SU-DHL-6 (cell line): Measurements from ENCODE around the gene FAM110A.

ENCODE experiments used
- H2AFZ ChIP-seq: fragments of 200-600 bp; sonication (generic); 2 replicates; pipeline ENCODE4 v1.6.1; 2014; ENCODE audit warnings: low read depth, mild to moderate bottlenecking, moderate library complexity, mixed read lengths, antibody characterized with exemption, low read length; ENCODE audit not compliant: severe bottlenecking
- H3F3A ChIP-seq: fragments of 200-600 bp; shearing (Covaris generic); 2 replicates; pipeline ENCODE4 v1.6.0; 2016; ENCODE audit warnings: antibody characterized with exemption, mild to moderate bottlenecking; ENCODE audit not compliant: insufficient read depth
- H3K27ac ChIP-seq: fragments of 200-600 bp; sonication (generic); 2 replicates; pipeline ENCODE4 v1.5.1; 2016; ENCODE audit warnings: low read depth, mild to moderate bottlenecking, low read length, moderate library complexity, mixed read lengths
- H3K27me3 ChIP-seq: fragments of 200-600 bp; sonication (generic), shearing (Covaris generic); 2 replicates; pipeline ENCODE4 v1.6.0; 2014; ENCODE audit warnings: mild to moderate bottlenecking, low read length
- H3K36me3 ChIP-seq: fragments of 200-600 bp; sonication (generic); 2 replicates; pipeline ENCODE4 v1.6.1; 2014; ENCODE audit warnings: mild to moderate bottlenecking, low read length, mixed read lengths
- H3K4me2 ChIP-seq: fragments of 300-600, 200-600 bp; shearing (Covaris generic), sonication (generic); 2 replicates; pipeline ENCODE4 v1.6.0; 2014; ENCODE audit warnings: low read length, low read depth, mild to moderate bottlenecking; ENCODE audit not compliant: poor library complexity, severe bottlenecking
- H3K4me3 ChIP-seq: fragments of 200-600 bp; sonication (generic); 2 replicates; pipeline ENCODE4 v1.5.1; 2014; ENCODE audit warnings: antibody characterized with exemption, low read length, mild to moderate bottlenecking, mixed read lengths; ENCODE audit not compliant: insufficient read depth, poor library complexity, severe bottlenecking
- H3K79me2 ChIP-seq: fragments of 200-600 bp; sonication (generic); 2 replicates; pipeline ENCODE4 v1.6.1; 2014; ENCODE audit warnings: mild to moderate bottlenecking, low read length, moderate library complexity; ENCODE audit not compliant: insufficient read depth
- H3K9ac ChIP-seq: fragments of 200-600 bp; sonication (generic); 2 replicates; pipeline ENCODE4 v1.7.0; 2014; ENCODE audit warnings: mild to moderate bottlenecking, low read length
- H3K9me2 ChIP-seq: fragments of 200-600 bp; sonication (generic); replicated peaks from 2 replicates; pipeline ENCODE4 v1.6.1; 2014; ENCODE audit warnings: low read length; ENCODE audit not compliant: insufficient read depth
- H3K9me3 ChIP-seq: fragments of 200-600 bp; sonication (generic); 2 replicates; pipeline ENCODE4 v1.6.1; 2014; ENCODE audit warnings: low read length, mixed read lengths; ENCODE audit not compliant: insufficient read depth
- H4K20me1 ChIP-seq: fragments of 200-600 bp; sonication (generic); 2 replicates; pipeline ENCODE4 v1.6.1; 2014; ENCODE audit warnings: low read depth, mild to moderate bottlenecking, antibody characterized with exemption, low read length, moderate library complexity, mixed read lengths
- EZH2phosphoT487 ChIP-seq: fragments of 200-600 bp; sonication (generic), shearing (Covaris generic); conservative IDR thresholded peaks from 2 replicates; pipeline ENCODE4 v1.6.1; 2018; ENCODE audit warnings: mild to moderate bottlenecking, antibody characterized with exemption, low read length, moderate library complexity, mixed read lengths
- TF ChIP-seq, protein P1 (sequence below): fragments of 200-600 bp; sonication (generic); IDR thresholded peaks from one replicate; pipeline ENCODE4 v1.5.1; 2017; ENCODE audit warnings: antibody characterized with exemption, mild to moderate bottlenecking, low read length, moderate library complexity; ENCODE audit not compliant: insufficient read depth, poor library complexity, severe bottlenecking

Gene FAM110A

DNA sequence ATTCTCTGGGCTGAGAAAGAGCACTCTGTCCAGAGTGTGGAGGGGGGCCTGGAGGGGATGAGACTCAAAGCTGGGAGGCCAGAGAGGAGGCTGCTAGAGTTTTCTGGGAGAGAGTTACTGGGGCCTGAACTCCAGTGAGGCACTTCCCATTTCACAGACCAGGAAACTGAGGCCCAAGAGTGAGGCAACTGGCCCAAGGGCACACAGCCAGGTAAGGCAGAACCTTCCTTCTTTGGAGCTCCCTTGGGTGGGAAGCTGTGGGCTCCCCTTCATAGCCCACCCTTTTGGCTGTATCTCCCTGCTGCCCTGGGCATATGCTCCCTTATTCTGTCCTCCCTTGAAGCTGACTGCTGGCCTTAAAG is 48.2 kb downstream of the FAM110A start:
- H3K36me3 ChIP-seq: no peaks in the 10 kb centered on the region
- H3K4me3 ChIP-seq: no peak overlapping the region
- no peak overlapping the region for H3K4me2 ChIP-seq
- no peak overlapping the region for H2AFZ ChIP-seq
- H3K9me3 ChIP-seq: no peaks in the 10 kb centered on the region
- H3K27ac ChIP-seq: no peak overlapping the region
- H3K79me2 ChIP-seq: no peaks in the 10 kb centered on the region
- no peaks in the 10 kb centered on the region for H4K20me1 ChIP-seq
- H3F3A ChIP-seq: no peaks in the 10 kb centered on the region
- no peak overlapping the region for H3K9ac ChIP-seq
- no peaks in the 10 kb centered on the region for H3K9me2 ChIP-seq
- no peaks in the 10 kb centered on the region for H3K27me3 ChIP-seq
- TF ChIP-seq EZH2phosphoT487: no peak
- TF ChIP-seq, protein P1, sequence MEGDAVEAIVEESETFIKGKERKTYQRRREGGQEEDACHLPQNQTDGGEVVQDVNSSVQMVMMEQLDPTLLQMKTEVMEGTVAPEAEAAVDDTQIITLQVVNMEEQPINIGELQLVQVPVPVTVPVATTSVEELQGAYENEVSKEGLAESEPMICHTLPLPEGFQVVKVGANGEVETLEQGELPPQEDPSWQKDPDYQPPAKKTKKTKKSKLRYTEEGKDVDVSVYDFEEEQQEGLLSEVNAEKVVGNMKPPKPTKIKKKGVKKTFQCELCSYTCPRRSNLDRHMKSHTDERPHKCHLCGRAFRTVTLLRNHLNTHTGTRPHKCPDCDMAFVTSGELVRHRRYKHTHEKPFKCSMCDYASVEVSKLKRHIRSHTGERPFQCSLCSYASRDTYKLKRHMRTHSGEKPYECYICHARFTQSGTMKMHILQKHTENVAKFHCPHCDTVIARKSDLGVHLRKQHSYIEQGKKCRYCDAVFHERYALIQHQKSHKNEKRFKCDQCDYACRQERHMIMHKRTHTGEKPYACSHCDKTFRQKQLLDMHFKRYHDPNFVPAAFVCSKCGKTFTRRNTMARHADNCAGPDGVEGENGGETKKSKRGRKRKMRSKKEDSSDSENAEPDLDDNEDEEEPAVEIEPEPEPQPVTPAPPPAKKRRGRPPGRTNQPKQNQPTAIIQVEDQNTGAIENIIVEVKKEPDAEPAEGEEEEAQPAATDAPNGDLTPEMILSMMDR: no peak

DNA sequence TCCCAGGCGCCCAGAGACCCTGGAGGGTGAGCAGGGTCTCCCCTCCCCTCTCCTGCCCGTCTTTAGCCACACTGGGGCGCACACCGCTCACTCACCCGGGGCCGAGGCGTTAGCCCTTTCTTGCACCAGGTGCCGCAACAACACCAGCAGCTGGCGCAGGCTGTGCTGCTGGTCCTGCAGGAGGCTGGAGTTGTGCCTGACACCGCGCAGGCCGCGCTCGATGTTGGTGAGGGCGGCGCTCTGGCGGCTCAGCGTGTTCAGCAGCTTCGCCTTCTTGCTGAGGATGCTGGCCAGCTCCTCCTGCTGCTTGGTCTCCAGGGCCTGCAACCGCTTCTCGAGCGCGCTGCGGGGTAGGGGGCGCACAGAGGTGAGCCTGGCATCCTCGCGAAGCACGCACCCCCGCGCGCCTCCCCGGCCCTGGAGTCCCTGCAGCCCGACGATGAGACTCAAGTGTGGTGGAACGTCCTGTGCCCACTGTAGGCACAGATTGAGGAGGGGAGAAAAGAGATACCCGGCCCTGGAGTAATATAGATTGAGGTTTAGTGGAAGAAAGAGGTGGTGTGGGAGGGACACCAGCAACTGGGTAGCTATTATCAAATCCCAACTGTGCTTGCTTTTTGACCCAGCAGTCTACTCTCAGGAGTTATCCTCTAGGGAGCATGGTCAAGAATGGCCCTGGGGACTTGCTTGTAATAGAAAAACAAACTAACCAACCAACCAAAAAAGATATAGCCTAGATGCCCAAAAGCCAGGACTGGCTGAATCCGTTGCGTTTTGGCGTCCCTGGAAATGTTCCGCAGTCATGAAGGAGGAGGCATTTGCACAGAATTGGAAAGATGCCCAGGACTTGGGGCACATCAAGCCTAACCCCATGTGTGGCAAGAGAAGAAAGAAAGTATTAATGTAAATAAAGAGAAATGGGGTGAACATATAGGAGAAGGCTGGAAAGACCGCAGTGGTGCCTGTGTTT is 51.8 kb downstream of the FAM110A start:
- no peaks in the 10 kb centered on the region for H3K79me2 ChIP-seq
- no peak overlapping the region for H3K27ac ChIP-seq
- no peak overlapping the region for H3K9ac ChIP-seq
- H3F3A ChIP-seq: no peaks in the 10 kb centered on the region
- H3K9me3 ChIP-seq: no peaks in the 10 kb centered on the region
- H3K9me2 ChIP-seq: no peaks in the 10 kb centered on the region
- no peak overlapping the region for H3K4me2 ChIP-seq
- no peaks in the 10 kb centered on the region for H3K36me3 ChIP-seq
- no peak overlapping the region for H3K4me3 ChIP-seq
- no peak overlapping the region for H2AFZ ChIP-seq
- no peaks in the 10 kb centered on the region for H3K27me3 ChIP-seq
- TF ChIP-seq EZH2phosphoT487: no peak
- TF ChIP-seq, protein P1: no peak
- H4K20me1 ChIP-seq: no peaks in the 10 kb centered on the region

DNA sequence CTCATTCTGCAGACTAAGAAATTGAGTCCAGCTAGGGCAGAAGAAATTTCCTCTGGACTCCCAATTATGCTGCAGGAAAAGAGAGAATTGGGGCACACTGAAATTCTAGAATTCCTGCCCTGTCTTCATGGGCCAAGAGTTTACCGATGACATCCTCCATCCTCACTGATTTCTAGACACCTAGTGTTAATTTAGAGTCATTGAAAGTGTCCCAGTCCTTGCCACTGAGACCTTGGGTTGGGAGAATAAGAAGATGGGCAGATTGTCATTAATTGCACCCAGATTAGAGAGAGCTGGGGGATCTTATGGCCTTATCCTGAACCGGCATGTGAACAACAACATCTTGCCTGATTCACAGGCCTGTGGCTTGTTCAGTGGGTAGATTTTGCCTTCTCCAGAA is 53.6 kb downstream of the FAM110A start:
- Histone ChIP-seq H3K79me2 (no peaks in the 10 kb centered on the region), H3K4me3 (no peak overlapping the region), H3K27ac (no peak overlapping the region), H3K36me3 (no peaks in the 10 kb centered on the region), H3K9me2 (no peaks in the 10 kb centered on the region), H3F3A (no peaks in the 10 kb centered on the region), H2AFZ (no peak overlapping the region), H4K20me1 (no peaks in the 10 kb centered on the region), H3K9me3 (no peaks in the 10 kb centered on the region), H3K9ac (no peak overlapping the region), H3K4me2 (no peak overlapping the region), H3K27me3 (no peaks in the 10 kb centered on the region)
- no peak for TF ChIP-seq EZH2phosphoT487
- TF ChIP-seq, protein P1: no peak
